Brain microvascular endothelial cell (primary cell): ENCODE results near the gene PVALEF.

Experiments used
- DNase-seq: peaks from one replicate; pipeline ENCODE4 v3.0.0-alpha.2; 2020
- H3K27ac ChIP-seq: fragments of 250-450 bp; sonication (Bioruptor Pico); 2 replicates; pipeline ENCODE4 v1.5.1; 2020; ENCODE audit warnings: mild to moderate bottlenecking, moderate library complexity
- H3K27me3 ChIP-seq: fragments of 250-450 bp; sonication (Bioruptor Pico); replicated peaks from 2 replicates; pipeline ENCODE4 v1.5.1; 2020; ENCODE audit warnings: mild to moderate bottlenecking
- H3K36me3 ChIP-seq: fragments of 250-450 bp; sonication (Bioruptor Pico); replicated peaks from 2 replicates; pipeline ENCODE4 v1.5.1; 2020; ENCODE audit warnings: mild to moderate bottlenecking
- H3K4me3 ChIP-seq: 2 replicates; pipeline ENCODE4 v1.5.1; 2011; ENCODE audit warnings: low read depth, mild to moderate bottlenecking, control low read depth, low read length, moderate library complexity
- CTCF ChIP-seq: IDR thresholded peaks from 2 replicates; pipeline ENCODE4 v1.5.1; 2011; ENCODE audit warnings: low read depth, mild to moderate bottlenecking, moderate library complexity, low read length, control low read depth, inconsistent platforms; ENCODE audit errors: missing control alignments
- in situ Hi-C: cut with HindIII; loops from 2 replicates; pipeline ENCODE4 v1.10.0; 2017; ENCODE audit warnings: low sequenced_read_pairs, low pct_ligation_motif_present

Gene PVALEF

GRCh38 chr17:81119223-81120148, 45.8 kb upstream of the PVALEF start:
- H3K36me3 ChIP-seq: no peaks in the 10 kb centered on the region
- H3K27ac ChIP-seq: peak overlapping the region; percentile 32
- peak; percentile 92 for DNase-seq
- peak overlapping the region; percentile 49 for H3K4me3 ChIP-seq
- in situ Hi-C loops: loop anchor here (25.0 kb wide), 1 partner anchor 107 kb away; no protein-coding TSS in a partner anchor
- TF ChIP-seq CTCF: peak; percentile 19
- H3K27me3 ChIP-seq: peaks cover 26% of the 10 kb centered on the region

GRCh38 chr17:81120149-81120484, 45.2 kb upstream of the PVALEF start:
- no peak overlapping the region for H3K27ac ChIP-seq
- H3K36me3 ChIP-seq: no peaks in the 10 kb centered on the region
- no peak for TF ChIP-seq CTCF
- in situ Hi-C loops: loop anchor here (25.0 kb wide), 1 partner anchor 108 kb away; no protein-coding TSS in a partner anchor
- H3K27me3 ChIP-seq: peaks cover 26% of the 10 kb centered on the region
- no peak for DNase-seq
- no peak overlapping the region for H3K4me3 ChIP-seq

GRCh38 chr17:81120695-81121621, 44.3 kb upstream of the PVALEF start:
- no peak overlapping the region for H3K4me3 ChIP-seq
- no peak overlapping the region for H3K27ac ChIP-seq
- TF ChIP-seq CTCF: no peak
- in situ Hi-C loops: loop anchor here (25.0 kb wide), 1 partner anchor 109 kb away; no protein-coding TSS in a partner anchor
- peaks cover 26% of the 10 kb centered on the region for H3K27me3 ChIP-seq
- H3K36me3 ChIP-seq: no peaks in the 10 kb centered on the region
- no peak for DNase-seq

GRCh38 chr17:81121841-81122733, 43.2 kb upstream of the PVALEF start:
- H3K4me3 ChIP-seq: no peak overlapping the region
- no peak for DNase-seq
- no peak overlapping the region for H3K27ac ChIP-seq
- peaks cover 26% of the 10 kb centered on the region for H3K27me3 ChIP-seq
- in situ Hi-C loops: loop anchor here (25.0 kb wide), 1 partner anchor 110 kb away; no protein-coding TSS in a partner anchor
- TF ChIP-seq CTCF: no peak
- H3K36me3 ChIP-seq: no peaks in the 10 kb centered on the region
